ENCODE data around the gene XRCC5. TPM values are rescaled to one million over a fixed set of nuclear protein-coding genes. Genes with fewer than 3 reads are reported as not detected.

The XRCC5 gene
- total RNA-seq: 284 and 285 TPM in 2 replicates

- Histone ChIP-seq H3K36me3 (ENCODE audit: control insufficient read depth, insufficient read depth, low read length) (peaks cover 2% of the 10 kb centered on the region), H3K27me3 (ENCODE audit: control insufficient read depth, insufficient read depth, low read length) (no peaks in the 10 kb centered on the region), H3K4me3 (ENCODE audit: low read depth, low read length) (peak within 1 kb of the TSS; percentile 100)
- peak; percentile 88 for DNase-seq (ENCODE audit: low read depth)
- TF ChIP-seq, protein P1, sequence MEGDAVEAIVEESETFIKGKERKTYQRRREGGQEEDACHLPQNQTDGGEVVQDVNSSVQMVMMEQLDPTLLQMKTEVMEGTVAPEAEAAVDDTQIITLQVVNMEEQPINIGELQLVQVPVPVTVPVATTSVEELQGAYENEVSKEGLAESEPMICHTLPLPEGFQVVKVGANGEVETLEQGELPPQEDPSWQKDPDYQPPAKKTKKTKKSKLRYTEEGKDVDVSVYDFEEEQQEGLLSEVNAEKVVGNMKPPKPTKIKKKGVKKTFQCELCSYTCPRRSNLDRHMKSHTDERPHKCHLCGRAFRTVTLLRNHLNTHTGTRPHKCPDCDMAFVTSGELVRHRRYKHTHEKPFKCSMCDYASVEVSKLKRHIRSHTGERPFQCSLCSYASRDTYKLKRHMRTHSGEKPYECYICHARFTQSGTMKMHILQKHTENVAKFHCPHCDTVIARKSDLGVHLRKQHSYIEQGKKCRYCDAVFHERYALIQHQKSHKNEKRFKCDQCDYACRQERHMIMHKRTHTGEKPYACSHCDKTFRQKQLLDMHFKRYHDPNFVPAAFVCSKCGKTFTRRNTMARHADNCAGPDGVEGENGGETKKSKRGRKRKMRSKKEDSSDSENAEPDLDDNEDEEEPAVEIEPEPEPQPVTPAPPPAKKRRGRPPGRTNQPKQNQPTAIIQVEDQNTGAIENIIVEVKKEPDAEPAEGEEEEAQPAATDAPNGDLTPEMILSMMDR (IDR thresholded peaks at IDR 0.05; ENCODE audit: insufficient read depth, low read length, poor library complexity, severe bottlenecking): no peak
Measured at GRCh38 chr2:216108967-216109921, at the start of gene XRCC5. TSS of gene XRCC5 (plus strand) at chr2:216109348. CDS start at chr2:216109437, 89 bp downstream.

DNA sequence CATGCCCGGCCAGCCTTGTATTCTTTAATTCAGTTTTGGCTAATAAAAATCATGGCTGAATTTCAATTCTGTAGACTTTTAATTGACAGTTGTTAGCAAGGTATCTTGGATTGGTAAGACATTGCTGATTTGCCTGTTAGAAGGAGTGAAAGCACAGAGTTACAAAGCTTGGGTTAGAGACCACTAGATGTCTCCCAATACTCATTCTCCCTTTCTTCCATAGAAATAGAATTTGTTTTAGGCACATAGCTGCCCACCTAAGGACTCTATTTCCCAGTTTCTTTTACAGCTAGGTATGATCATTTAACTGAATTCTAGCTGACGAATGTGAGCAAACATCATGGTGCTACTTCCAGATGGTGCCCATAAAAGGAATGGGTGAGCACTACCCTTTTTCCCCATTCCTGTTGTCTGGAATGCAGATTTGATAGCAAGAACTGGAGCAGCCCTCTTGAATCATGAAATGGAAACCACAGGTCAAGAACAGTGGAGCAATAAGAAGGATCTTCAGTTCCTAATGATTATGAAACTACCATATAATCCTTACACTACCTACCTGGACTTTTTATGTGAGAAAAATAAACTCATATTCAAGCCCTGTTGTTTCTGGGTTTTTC lies 45.0 kb upstream of the XRCC5 start:
- H3K4me3 ChIP-seq (ENCODE audit: low read depth, low read length): no peak overlapping the region
- no peak for DNase-seq (ENCODE audit: low read depth)
- H3K27me3 ChIP-seq (ENCODE audit: control insufficient read depth, insufficient read depth, low read length): no peaks in the 10 kb centered on the region
- H3K36me3 ChIP-seq (ENCODE audit: control insufficient read depth, insufficient read depth, low read length): no peaks in the 10 kb centered on the region
- TF ChIP-seq, protein P1 (IDR thresholded peaks at IDR 0.05; ENCODE audit: insufficient read depth, low read length, poor library complexity, severe bottlenecking): no peak

DNA sequence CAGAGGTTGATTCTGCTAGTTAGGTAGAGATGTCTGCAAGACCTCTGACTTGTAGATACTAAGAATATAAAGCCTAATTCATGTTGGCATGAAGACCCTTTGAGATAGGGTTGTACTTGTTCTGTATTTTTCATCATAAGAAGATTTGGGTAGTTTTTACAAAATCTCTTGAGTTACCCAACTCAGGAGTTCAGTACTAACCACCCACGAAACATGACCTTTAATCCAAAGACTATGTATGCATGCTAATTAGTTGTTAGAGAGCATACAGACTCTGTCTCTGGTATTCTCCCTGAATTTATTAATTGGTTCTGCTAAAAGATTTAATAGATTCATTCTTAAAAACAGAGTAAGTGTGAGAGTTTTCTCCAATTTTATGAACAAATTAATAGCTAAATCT lies 44.5 kb upstream of the XRCC5 start:
- Histone ChIP-seq H3K36me3 (ENCODE audit: control insufficient read depth, insufficient read depth, low read length) (no peaks in the 10 kb centered on the region), H3K4me3 (ENCODE audit: low read depth, low read length) (no peak overlapping the region), H3K27me3 (ENCODE audit: control insufficient read depth, insufficient read depth, low read length) (no peaks in the 10 kb centered on the region)
- TF ChIP-seq, protein P1 (IDR thresholded peaks at IDR 0.05; ENCODE audit: insufficient read depth, low read length, poor library complexity, severe bottlenecking): no peak
- DNase-seq (ENCODE audit: low read depth): no peak

- Histone ChIP-seq H3K36me3 (ENCODE audit: control insufficient read depth, insufficient read depth, low read length) (no peaks in the 10 kb centered on the region), H3K27me3 (ENCODE audit: control insufficient read depth, insufficient read depth, low read length) (no peaks in the 10 kb centered on the region), H3K4me3 (ENCODE audit: low read depth, low read length) (no peak overlapping the region)
- TF ChIP-seq, protein P1 (IDR thresholded peaks at IDR 0.05; ENCODE audit: insufficient read depth, low read length, poor library complexity, severe bottlenecking): no peak
- DNase-seq (ENCODE audit: low read depth): no peak
Measured at GRCh38 chr2:216066230-216066629, 42.9 kb upstream of the XRCC5 start.

DNA sequence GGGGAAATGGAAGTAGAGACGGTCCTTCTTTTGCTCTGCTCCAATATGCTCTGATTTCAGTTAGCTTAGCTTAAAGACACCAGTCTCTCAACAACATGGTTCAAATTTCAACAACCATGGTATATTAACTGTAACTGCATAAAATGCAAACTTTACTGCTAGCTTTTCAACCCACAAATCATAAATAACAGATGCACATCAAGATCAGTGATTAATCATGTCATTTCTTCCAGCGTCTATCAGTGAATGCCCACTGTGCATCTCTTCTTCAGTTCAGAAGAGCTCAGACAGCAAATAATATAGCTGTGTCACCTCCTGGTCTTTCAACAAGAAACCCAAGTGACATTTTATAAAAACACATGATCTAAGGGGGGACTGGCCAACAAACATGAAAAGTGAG lies 40.1 kb upstream of the XRCC5 start:
- TF ChIP-seq, protein P1 (IDR thresholded peaks at IDR 0.05; ENCODE audit: insufficient read depth, low read length, poor library complexity, severe bottlenecking): no peak
- Histone ChIP-seq H3K36me3 (ENCODE audit: control insufficient read depth, insufficient read depth, low read length) (no peaks in the 10 kb centered on the region), H3K27me3 (ENCODE audit: control insufficient read depth, insufficient read depth, low read length) (no peaks in the 10 kb centered on the region), H3K4me3 (ENCODE audit: low read depth, low read length) (no peak overlapping the region)
- no peak for DNase-seq (ENCODE audit: low read depth)
